Measurements from ENCODE around the gene TMC7.
"Not testable (repeated sequence)": the region's sequence is repeated elsewhere in the genome, so short reads cannot be mapped to it uniquely, and the experiment has no call there.

The TMC7 gene

GRCh38 chr16:18984435-18985005, 786 bp downstream of the TMC7 start:
- DNase-seq: no peak

GRCh38 chr16:18985256-18985655, 1.5 kb downstream of the TMC7 start:
- DNase-seq: not testable (repeated sequence)

GRCh38 chr16:18991731-18992130, 8.0 kb downstream of the TMC7 start:
- DNase-seq: not testable (repeated sequence)

DNA sequence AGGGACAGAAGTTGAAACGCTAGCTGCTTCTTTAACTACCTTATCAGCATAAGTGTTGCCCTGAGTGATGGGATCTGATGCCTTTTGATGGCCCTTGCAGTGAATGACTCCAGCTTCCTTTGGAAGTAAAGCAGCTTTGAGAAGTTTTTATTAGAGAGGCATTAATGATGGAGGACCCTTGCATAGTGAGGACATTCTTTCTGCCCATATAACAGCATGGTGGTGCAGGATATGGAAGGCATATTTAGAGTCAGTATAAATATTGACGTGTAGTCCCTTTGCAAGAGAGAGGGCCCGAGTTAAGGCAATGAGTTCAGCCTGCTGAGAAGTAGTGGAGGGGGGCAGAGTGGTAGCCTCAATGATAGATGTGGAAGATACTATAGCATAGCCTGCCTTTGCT, 9.8 kb downstream of the TMC7 start:
- DNase-seq: not testable (repeated sequence)

DNA sequence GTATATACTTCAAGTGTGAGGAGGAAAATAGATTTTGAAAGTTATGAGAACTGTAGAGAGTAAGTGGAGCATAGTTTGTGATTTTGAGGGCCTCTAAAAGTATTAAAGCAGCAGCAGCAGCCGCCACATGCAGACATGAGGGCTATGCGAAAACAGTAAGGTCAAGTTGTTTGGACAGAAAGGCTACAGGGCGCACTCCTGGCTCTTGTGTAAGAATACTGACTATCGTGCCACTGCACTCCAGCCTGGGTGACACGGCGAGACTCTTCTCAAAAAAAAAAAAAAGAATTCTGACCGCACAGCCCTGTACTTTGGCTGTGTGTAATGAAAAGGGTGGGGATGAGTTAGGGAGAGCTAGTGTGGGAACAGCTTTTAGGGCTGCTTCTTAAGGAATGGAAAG, 10.4 kb downstream of the TMC7 start:
- DNase-seq: not testable (repeated sequence)

DNA sequence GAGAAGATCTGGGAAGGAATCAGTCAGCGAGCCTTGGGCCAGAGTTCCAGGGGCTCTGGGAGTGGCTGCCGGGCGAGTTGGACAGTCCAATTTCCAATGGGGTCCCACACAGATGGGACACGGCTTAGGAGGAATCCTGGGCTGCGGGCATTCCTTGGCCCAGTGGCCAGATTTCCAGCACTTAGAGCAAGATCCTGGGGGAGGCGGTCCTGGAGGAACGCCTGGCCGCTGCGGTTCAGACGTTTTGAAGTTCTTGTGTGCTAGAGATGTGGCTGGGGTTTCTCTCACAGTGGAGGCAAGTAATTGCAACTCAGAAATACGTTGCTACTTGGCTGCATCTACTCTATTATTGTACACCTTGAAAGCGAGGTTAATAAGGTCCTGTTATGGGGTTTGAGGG, 11.7 kb downstream of the TMC7 start:
- DNase-seq: not testable (repeated sequence)

- DNase-seq: not testable (repeated sequence)
These were observed 12.8 kb downstream of the TMC7 start for GRCh38 chr16:18996536-18996935.

DNA sequence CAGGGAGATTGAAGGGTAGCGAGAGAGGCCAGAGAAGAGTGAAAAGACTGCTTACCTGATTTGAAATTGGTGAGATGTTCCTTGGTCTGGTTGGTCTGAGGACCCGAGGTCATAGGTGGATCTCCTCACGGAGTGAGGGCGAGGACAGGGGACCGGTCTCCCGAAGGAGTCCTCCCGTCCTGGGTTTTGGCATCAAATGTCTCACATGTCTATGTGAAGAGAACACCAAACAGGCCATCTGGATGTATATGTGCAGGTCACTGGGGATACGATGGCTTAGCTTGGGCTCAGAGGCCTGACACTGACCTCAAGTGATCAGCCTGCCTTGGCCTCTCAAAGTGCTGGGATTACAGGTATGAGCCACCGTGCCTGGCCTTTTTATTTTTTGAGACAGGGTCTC, 13.3 kb downstream of the TMC7 start:
- not testable (repeated sequence) for DNase-seq

GRCh38 chr16:18999045-18999393, 15.3 kb downstream of the TMC7 start:
- DNase-seq: no peak

DNA sequence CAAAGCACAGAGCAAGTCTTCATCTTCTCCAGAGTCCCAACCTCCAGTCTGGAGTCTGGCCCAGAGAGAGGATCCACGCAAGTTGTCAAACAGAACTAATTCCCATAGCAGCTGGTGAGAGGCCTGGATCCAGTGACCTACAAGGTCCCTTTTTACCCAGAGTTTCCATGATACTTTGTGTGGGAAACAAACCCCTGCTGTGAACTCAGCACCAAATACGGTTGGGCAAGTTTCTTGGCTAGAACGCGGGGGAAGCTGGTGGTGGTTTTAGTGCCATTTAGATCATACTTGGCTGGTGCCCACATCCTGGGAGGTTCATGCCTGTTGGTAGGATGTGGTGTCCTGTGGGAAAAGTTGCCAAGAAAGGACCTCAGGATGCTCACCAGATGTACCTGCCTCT, 18.1 kb downstream of the TMC7 start:
- DNase-seq: peak; percentile 77

DNA sequence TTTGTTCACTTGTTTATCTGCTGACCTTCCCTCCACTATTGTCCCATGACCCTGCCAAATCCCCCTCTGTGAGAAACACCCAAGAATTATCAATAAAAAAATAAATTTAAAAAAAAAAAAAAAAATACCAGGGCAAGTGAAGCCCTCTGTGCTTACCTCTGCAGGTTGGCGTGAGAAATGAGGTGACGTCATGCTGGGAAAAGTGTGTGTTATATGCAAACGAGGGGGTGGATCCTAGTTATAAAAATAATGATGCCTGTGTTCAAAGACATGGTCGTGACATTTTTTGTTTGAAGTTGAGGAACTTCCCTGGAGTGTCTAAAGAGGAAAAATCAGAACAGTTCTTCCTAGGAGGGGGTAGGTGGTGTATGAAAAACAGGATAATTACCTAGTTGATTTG, 20.2 kb downstream of the TMC7 start:
- DNase-seq: no peak

- no peak for DNase-seq
These were observed 22.1 kb downstream of the TMC7 start for GRCh38 chr16:19005561-19006445.

DNA sequence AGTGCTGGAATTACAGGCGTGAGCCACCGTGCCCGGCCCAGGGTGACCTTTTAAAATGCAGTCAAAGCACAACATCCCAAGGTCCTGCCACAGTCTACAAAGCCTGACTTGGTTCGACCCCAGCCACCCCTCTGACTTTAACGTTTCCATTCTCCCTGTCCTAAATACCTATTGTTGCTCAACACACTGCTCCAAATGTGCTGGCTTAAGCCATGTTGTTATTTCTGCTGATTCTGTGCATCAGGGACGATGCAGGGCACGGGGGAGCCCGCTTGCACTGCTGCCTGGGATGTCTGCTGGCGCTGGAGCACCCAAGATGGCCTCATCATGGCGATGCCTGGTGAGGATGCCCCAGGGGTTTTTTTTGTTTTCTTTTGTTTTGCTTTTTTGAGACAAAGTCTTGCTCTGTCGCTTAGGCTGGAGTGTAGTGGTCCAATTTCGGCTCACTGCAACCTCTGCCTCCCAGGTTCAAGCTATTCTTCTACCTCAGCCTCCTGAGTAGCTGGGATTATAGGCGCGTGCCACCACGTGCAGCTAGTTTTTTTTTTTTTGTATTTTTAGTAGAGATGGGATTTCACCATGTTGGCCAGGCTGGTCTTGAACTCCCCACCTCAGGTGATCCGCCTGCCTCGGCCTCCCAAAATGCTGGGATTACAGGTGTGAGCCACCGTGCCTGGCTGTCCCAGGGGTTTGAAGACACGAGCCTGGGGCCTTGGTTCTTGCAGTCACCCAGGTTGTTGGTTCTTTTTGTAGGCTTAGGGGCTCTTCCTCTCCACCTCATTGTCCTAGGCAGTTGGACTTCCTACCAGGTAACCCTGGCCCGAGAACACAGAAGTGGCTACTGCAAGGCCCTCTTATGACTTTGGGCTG, 22.9 kb downstream of the TMC7 start:
- DNase-seq: no peak

DNA sequence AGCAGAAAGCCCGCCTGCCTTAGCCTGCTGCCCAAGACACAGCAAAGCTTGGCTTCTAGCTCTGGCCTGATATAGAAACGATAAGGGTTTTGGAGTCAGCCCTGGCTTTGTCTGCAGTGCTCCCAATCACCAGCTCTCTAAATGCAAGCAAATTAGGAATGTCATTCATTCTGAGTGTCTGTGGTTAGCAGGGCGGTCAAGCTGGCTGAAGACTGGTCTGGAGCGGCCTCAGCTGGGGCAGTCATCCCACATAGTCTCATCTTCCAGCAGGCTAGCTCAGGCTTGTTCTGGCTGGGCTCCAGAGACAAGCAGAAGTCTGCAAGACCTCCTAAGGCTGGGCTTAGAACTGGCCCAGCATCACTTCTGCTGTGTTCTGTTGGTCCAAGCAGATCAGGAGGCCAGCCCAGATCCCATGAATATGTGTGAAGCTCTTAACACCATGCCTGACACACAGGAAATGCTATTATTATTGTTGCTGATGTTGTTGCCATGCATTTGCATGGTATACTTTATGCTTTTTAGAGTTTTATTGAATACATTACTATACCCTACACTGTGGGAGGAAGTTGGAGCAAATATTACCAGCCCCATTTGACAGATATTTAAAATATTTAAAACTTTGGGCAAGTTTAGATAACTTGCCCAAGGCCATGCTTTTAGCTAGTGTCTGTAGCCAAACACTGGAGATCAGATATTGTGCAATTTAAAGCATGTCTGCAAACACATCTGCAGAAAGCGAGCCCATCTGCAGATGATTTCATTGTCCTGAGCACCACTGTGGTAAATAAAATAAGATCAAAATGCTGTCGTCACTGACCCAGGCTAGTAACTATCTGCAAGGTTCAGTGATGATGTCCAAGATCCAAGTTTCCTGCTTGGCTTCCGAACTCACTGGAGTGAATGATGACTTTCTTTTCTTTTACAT, 24.8 kb downstream of the TMC7 start:
- DNase-seq: peak; percentile 34

GRCh38 chr16:19011169-19011731, 27.5 kb downstream of the TMC7 start:
- no peak for DNase-seq

GRCh38 chr16:19014461-19014860, 30.7 kb downstream of the TMC7 start:
- peak; percentile 9 for DNase-seq

- DNase-seq: no peak
These were observed 33.4 kb downstream of the TMC7 start for GRCh38 chr16:19017179-19017578.

DNA sequence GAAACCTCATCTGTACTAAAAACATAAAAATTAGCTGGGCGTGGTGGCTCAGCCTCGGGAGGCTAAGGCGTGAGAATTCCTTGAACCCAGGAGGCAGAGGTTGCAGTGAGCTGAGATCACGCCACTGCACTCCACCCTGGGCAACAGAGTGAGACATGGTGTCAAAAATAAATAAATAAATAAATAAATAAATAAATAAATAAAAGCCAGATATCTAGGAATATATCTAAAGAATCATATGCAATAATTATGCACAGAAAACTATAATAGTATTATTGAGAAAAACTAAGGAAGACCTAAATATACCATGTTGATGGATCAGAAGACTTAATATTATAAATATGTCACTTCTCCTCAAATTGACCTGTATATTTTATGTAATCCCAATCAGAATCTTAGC, 37.0 kb downstream of the TMC7 start:
- DNase-seq: no peak

DNA sequence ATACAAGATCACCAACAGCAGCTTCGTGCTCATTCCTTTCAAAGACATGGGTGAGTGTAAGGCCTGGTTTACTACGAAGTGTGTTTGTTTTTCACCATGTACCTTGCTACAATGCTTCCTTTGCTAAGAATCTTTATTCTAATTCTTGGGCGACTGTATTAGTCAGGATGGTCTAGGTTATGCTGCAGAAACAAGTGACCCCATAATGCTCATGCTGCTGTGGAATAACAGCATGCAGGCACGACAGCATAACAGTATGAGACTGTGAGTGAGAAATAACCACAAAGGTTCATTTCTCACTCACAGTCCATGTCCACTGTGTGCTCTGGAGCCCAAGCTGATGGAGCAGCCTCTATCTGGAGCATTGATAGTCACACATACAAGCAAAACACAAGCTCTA, 38.0 kb downstream of the TMC7 start:
- no peak for DNase-seq

DNA sequence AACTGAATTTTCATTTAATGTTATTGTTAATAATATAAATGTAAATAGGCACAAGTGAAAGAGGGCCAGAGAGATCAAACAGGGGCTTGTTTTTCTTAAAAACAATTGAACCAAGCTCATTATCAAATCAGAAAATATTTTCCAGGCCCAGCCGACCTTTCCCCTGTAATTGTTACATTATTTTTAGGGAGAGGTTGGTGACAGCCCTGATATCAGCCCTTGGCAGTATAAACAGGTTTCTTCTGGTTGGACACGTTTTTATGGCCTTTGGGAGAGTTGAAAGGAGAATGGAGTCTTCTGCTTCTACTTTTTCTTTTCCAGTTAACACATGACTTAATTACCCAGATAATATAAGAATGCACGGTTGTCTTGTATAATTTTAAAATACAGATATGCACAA, 43.7 kb downstream of the TMC7 start:
- DNase-seq: no peak

- DNase-seq: no peak
These were observed 46.2 kb downstream of the TMC7 start for GRCh38 chr16:19029980-19030379.

- DNase-seq: no peak
These were observed 48.0 kb downstream of the TMC7 start for GRCh38 chr16:19031738-19032137.
